Fibroblast of upper back skin (primary cell): ENCODE measurements around the gene MICALL1.
"Not testable (repeated sequence)": the region's sequence is repeated elsewhere in the genome, so short reads cannot be mapped to it uniquely, and the experiment has no call there.

Experiments
- DNase-seq: peaks from one replicate; pipeline ENCODE4 v3.0.0-alpha.2; 2013

MICALL1 gene

GRCh38 chr22:37931893-37932389, 25.8 kb downstream of the MICALL1 start:
- no peak for DNase-seq

- DNase-seq = no peak
These were observed 26.3 kb downstream of the MICALL1 start for GRCh38 chr22:37932401-37932800.

GRCh38 chr22:37932821-37933578, 26.9 kb downstream of the MICALL1 start:
- no peak for DNase-seq

- DNase-seq = peak; percentile 92
These were observed 27.7 kb downstream of the MICALL1 start for GRCh38 chr22:37933711-37934376.

GRCh38 chr22:37940698-37941376, 34.7 kb downstream of the MICALL1 start:
- no peak for DNase-seq

- DNase-seq = no peak
These were observed 36.0 kb downstream of the MICALL1 start for GRCh38 chr22:37942133-37942532.

- no peak for DNase-seq
These were observed 37.2 kb downstream of the MICALL1 start for GRCh38 chr22:37943136-37943824.

- no peak for DNase-seq
These were observed 37.7 kb downstream of the MICALL1 start for GRCh38 chr22:37943825-37944198.

GRCh38 chr22:37944423-37944822, 38.3 kb downstream of the MICALL1 start:
- DNase-seq = not testable (repeated sequence)

- DNase-seq = not testable (repeated sequence)
These were observed 41.2 kb downstream of the MICALL1 start for GRCh38 chr22:37947142-37947795.

- no peak for DNase-seq
These were observed 45.2 kb downstream of the MICALL1 start for GRCh38 chr22:37951305-37951704.

- DNase-seq = not testable (repeated sequence)
These were observed 46.5 kb downstream of the MICALL1 start for GRCh38 chr22:37952629-37953028.

GRCh38 chr22:37953062-37953436, 47.0 kb downstream of the MICALL1 start:
- DNase-seq = no peak

- peak; percentile 95 for DNase-seq
These were observed 47.5 kb downstream of the MICALL1 start, which contains the start of the genes C22orf23 and POLR2F for GRCh38 chr22:37953437-37954179. TSS of gene C22orf23 (minus strand) at chr22:37953601. CDS start at chr22:37953149, 452 bp downstream. TSS of gene POLR2F (plus strand) at chr22:37953699. CDS start at chr22:37953788, 89 bp downstream.

- DNase-seq = no peak
These were observed 48.6 kb downstream of the MICALL1 start for GRCh38 chr22:37954686-37955085.

GRCh38 chr22:37955825-37956397, 49.8 kb downstream of the MICALL1 start:
- not testable (repeated sequence) for DNase-seq

GRCh38 chr22:37957232-37957631, 51.1 kb downstream of the MICALL1 start:
- no peak for DNase-seq

- DNase-seq = no peak
These were observed 53.2 kb downstream of the MICALL1 start for GRCh38 chr22:37959231-37959825.

GRCh38 chr22:37961062-37961461, 55.0 kb downstream of the MICALL1 start:
- DNase-seq = no peak

- peak; percentile 26 for DNase-seq
These were observed 60.0 kb downstream of the MICALL1 start for GRCh38 chr22:37965940-37966664.
